ENCODE measurements around the gene IL12A.

The IL12A gene

GRCh38 chr3:160035757-160036156 lies 47.1 kb downstream of the IL12A start:
- Histone ChIP-seq H3K4me3 (ENCODE audit: low read depth, low read length) (no peak overlapping the region), H3K27me3 (ENCODE audit: control insufficient read depth, insufficient read depth, low read length) (peaks cover 19% of the 10 kb centered on the region), H3K36me3 (ENCODE audit: control insufficient read depth, insufficient read depth, low read length) (no peaks in the 10 kb centered on the region), H3K27ac (ENCODE audit: low read depth, low read length) (no peak overlapping the region), H3K9me3 (ENCODE audit: control insufficient read depth, insufficient read depth, low read length) (no peaks in the 10 kb centered on the region), H3K4me1 (ENCODE audit: control insufficient read depth, insufficient read depth, low read length) (peaks cover 12% of the 10 kb centered on the region), H3K9ac (ENCODE audit: low read depth, low read length) (no peak overlapping the region)

GRCh38 chr3:160038862-160039562 lies 50.4 kb downstream of the IL12A start:
- Histone ChIP-seq H3K9ac (ENCODE audit: low read depth, low read length) (peak overlapping the region; percentile 29; the same call in 1 of the 2 replicates), H3K4me1 (ENCODE audit: control insufficient read depth, insufficient read depth, low read length) (peaks cover 12% of the 10 kb centered on the region), H3K4me3 (ENCODE audit: low read depth, low read length) (peak overlapping the region; percentile 65), H3K36me3 (ENCODE audit: control insufficient read depth, insufficient read depth, low read length) (no peaks in the 10 kb centered on the region), H3K27me3 (ENCODE audit: control insufficient read depth, insufficient read depth, low read length) (peaks cover 19% of the 10 kb centered on the region), H3K27ac (ENCODE audit: low read depth, low read length) (no peak overlapping the region), H3K9me3 (ENCODE audit: control insufficient read depth, insufficient read depth, low read length) (no peaks in the 10 kb centered on the region)

- peaks cover 12% of the 10 kb centered on the region for H3K4me1 ChIP-seq (ENCODE audit: control insufficient read depth, insufficient read depth, low read length)
- no peak overlapping the region for H3K9ac ChIP-seq (ENCODE audit: low read depth, low read length)
- no peak overlapping the region for H3K27ac ChIP-seq (ENCODE audit: low read depth, low read length)
These were observed 51.5 kb downstream of the IL12A start for GRCh38 chr3:160040181-160040580.

GRCh38 chr3:160041465-160041864 lies 52.8 kb downstream of the IL12A start:
- H3K9ac ChIP-seq (ENCODE audit: low read depth, low read length) = no peak overlapping the region

More at GRCh38 chr3:160040181-160040580, 51.5 kb downstream of the IL12A start:
- Histone ChIP-seq H3K27me3 (ENCODE audit: control insufficient read depth, insufficient read depth, low read length) (peaks cover 19% of the 10 kb centered on the region), H3K36me3 (ENCODE audit: control insufficient read depth, insufficient read depth, low read length) (no peaks in the 10 kb centered on the region), H3K9me3 (ENCODE audit: control insufficient read depth, insufficient read depth, low read length) (no peaks in the 10 kb centered on the region), H3K4me3 (ENCODE audit: low read depth, low read length) (no peak overlapping the region)

GRCh38 chr3:160044121-160044520 lies 55.5 kb downstream of the IL12A start:
- no peak overlapping the region for H3K27ac ChIP-seq (ENCODE audit: low read depth, low read length)
- H3K27me3 ChIP-seq (ENCODE audit: control insufficient read depth, insufficient read depth, low read length) = peaks cover 13% of the 10 kb centered on the region
- H3K9ac ChIP-seq (ENCODE audit: low read depth, low read length) = no peak overlapping the region
- H3K4me3 ChIP-seq (ENCODE audit: low read depth, low read length) = no peak overlapping the region
- no peaks in the 10 kb centered on the region for H3K9me3 ChIP-seq (ENCODE audit: control insufficient read depth, insufficient read depth, low read length)
- peaks cover 11% of the 10 kb centered on the region for H3K4me1 ChIP-seq (ENCODE audit: control insufficient read depth, insufficient read depth, low read length)
- H3K36me3 ChIP-seq (ENCODE audit: control insufficient read depth, insufficient read depth, low read length) = no peaks in the 10 kb centered on the region

More at GRCh38 chr3:160041465-160041864, 52.8 kb downstream of the IL12A start:
- Histone ChIP-seq H3K27ac (ENCODE audit: low read depth, low read length) (no peak overlapping the region), H3K36me3 (ENCODE audit: control insufficient read depth, insufficient read depth, low read length) (no peaks in the 10 kb centered on the region), H3K4me1 (ENCODE audit: control insufficient read depth, insufficient read depth, low read length) (peaks cover 12% of the 10 kb centered on the region), H3K9me3 (ENCODE audit: control insufficient read depth, insufficient read depth, low read length) (no peaks in the 10 kb centered on the region), H3K4me3 (ENCODE audit: low read depth, low read length) (no peak overlapping the region), H3K27me3 (ENCODE audit: control insufficient read depth, insufficient read depth, low read length) (peaks cover 19% of the 10 kb centered on the region)
